Left forelimb (tissue), 1 donor: ENCODE data around the gene NCAM2.
"Not testable (repeated sequence)": the region's sequence is repeated elsewhere in the genome, so short reads cannot be mapped to it uniquely, and the experiment has no call there.

ENCODE experiments used
- DNase-seq: peaks from one replicate; pipeline ENCODE4 v3.0.0-alpha.2; 2018; ENCODE audit warnings: low spot score

NCAM2 gene

GRCh38 chr21:21324297-21324696 is 326.1 kb downstream of the NCAM2 start:
- DNase-seq = no peak

DNA sequence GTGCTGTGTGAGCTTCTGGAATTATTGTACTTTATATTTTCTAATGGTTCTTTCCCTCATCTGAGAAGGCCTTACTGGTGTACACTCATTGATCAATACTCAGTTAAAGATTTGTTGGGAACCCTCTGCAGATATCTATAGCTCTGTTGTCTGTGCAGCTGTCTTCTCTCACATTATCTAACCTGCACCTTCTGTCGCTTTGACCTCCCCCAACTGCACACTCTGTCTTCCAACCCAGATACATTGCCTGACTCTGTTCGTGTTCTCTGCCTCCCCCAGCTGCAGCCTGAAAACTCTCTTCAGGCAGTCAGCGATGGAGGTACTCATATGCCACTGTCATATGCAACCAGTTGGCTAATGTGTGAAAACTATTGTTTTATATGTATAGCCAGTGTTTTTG is 334.3 kb downstream of the NCAM2 start:
- DNase-seq = no peak

- DNase-seq = no peak
Observed at GRCh38 chr21:21341041-21341440, 342.8 kb downstream of the NCAM2 start.

GRCh38 chr21:21345296-21345695 is 347.1 kb downstream of the NCAM2 start:
- DNase-seq = no peak

GRCh38 chr21:21345872-21346271 is 347.7 kb downstream of the NCAM2 start:
- no peak for DNase-seq

- DNase-seq = no peak
Observed at GRCh38 chr21:21366277-21366676, 368.1 kb downstream of the NCAM2 start.

- DNase-seq = no peak
Observed at GRCh38 chr21:21367583-21367982, 369.4 kb downstream of the NCAM2 start.

DNA sequence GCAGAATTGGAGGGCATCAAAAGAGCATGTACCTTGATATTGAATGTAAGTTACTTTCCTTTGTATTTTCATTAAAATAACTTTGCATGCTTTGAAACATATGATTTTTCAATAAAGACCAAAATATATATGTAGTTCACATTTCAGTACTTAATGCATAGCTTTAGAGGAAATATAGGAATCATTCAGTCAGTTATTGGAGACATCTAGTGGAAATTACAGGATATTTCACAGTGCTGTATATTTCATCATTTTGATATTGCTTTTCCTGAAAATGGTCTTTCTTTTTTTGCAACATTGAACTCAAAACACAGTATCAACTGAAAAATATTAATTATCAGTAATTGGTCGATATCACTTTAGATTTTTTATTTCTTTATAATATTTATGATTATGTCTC is 375.8 kb downstream of the NCAM2 start:
- DNase-seq = no peak

- no peak for DNase-seq
Observed at GRCh38 chr21:21383126-21383525, 384.9 kb downstream of the NCAM2 start.

- no peak for DNase-seq
Observed at GRCh38 chr21:21384977-21385376, 386.8 kb downstream of the NCAM2 start.

GRCh38 chr21:21385404-21385803 is 387.2 kb downstream of the NCAM2 start:
- no peak for DNase-seq

DNA sequence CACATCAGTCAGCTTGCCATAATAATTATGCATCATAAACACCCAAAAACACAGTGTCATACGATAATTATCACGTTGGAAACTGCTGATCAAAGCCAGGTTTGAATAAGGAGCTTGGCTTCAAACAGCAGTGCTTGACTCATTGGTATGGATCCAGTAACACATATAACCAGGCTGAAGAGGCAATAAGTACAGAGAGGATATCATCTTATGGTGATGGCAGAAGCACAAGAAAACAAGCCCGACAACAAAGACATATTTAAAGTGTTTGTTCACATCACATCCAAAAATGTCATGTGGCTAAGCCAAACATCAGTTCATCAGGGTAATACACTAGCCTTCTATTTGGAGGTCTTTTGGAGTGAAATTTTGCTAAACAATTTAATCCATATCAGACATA is 389.7 kb downstream of the NCAM2 start:
- DNase-seq = no peak

- no peak for DNase-seq
Observed at GRCh38 chr21:21394064-21394463, 395.9 kb downstream of the NCAM2 start.

DNA sequence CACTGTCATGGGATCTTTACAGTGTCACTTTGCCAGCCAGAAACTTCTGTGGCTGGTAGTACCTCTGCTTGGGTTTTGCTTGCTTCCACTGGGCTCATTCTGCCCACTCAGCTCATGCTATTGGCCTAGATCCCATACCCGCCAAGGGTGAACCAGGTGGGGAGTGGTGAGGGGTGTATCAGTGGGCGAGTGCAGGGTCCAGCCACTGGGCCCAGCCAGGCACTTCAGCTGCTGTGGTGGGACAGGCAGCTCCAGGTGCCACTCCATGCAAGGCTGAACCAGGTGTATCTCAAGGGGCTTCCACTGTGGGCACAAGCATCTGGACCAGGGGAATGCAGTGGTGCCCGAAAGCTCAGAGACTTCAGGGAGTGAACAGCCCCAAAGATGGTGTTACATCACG is 398.2 kb downstream of the NCAM2 start:
- no peak for DNase-seq

GRCh38 chr21:21397464-21397863 is 399.3 kb downstream of the NCAM2 start:
- DNase-seq = no peak

- no peak for DNase-seq
Observed at GRCh38 chr21:21401444-21401843, 403.2 kb downstream of the NCAM2 start.

DNA sequence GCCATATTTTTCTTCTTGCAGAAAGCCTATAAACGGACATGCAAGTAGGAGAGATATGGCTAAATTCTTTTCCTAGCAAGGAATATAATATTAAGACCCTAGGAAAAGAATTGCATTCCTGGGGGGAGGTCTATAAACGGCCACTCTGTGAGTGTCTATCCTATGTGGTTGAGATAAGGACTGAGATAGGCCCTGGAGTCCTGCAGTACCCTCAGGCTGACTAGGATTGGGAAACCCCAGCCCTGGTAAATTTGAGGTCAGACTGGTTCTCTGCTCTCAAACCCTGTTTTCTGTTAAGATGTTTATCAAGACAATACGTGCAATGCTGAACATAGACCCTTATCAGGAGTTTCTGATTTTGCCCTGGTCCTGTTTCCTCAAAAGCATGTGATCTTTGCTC is 404.0 kb downstream of the NCAM2 start:
- not testable (repeated sequence) for DNase-seq

- DNase-seq = not testable (repeated sequence)
Observed at GRCh38 chr21:21404261-21404660, 406.1 kb downstream of the NCAM2 start.

DNA sequence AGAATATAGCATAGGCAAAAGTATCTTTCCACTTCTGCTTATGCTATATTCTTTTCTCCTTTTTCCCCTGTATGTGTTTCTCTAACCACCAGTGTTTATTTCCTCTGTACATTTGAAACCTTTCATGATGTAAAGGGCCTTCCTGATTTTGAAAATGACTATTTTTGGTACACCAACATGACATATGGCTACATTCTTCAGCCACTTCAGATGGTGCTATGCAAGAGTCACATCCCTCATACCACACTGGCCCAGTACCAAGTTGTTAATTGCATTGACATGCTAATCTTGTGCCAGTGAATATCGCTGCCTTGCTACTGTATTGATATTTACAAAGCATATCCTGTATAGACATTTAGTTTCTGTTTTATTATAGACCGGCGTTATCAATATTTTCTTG is 408.7 kb downstream of the NCAM2 start:
- no peak for DNase-seq

GRCh38 chr21:21412096-21412495 is 413.9 kb downstream of the NCAM2 start:
- no peak for DNase-seq

GRCh38 chr21:21415741-21416140 is 417.5 kb downstream of the NCAM2 start:
- no peak for DNase-seq

- DNase-seq = no peak
Observed at GRCh38 chr21:21434944-21435343, 436.7 kb downstream of the NCAM2 start.

- no peak for DNase-seq
Observed at GRCh38 chr21:21436012-21436534, 437.9 kb downstream of the NCAM2 start.

- no peak for DNase-seq
Observed at GRCh38 chr21:21439761-21440160, 441.6 kb downstream of the NCAM2 start.

DNA sequence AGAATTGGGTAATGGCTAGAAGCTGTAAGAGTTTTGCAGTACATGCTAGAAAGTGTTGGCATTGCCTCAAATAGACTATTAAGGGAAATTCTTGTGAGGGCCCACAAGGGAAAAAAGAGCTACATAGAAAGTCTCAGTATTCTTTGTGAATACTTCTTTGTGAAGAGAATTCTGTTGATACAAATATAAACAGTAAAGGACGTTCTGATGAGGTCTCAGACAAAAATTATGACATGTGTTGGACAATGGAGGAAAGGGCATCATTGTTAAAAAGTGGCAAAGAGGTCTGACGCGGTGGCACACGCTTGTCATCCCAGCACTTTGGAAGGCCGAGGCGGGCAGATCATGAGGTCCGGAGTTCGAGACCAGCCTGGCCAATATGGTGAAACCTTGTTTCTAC is 458.9 kb downstream of the NCAM2 start:
- DNase-seq = no peak
